22Rv1 (cell line): ENCODE data around the gene PFN4.

ENCODE experiments used
- H3K27ac ChIP-seq: fragments of 450-650 bp; 2 replicates; pipeline ENCODE4 v1.5.1; 2017
- ZFX ChIP-seq: fragments of 450-650 bp; IDR thresholded peaks from 2 replicates; pipeline ENCODE4 v1.6.1; 2017; ENCODE audit warnings: antibody characterized with exemption, borderline replicate concordance
- TF ChIP-seq, protein P1 (sequence below): fragments of 450-650 bp; IDR thresholded peaks from 2 replicates; pipeline ENCODE4 v1.5.1; 2017; ENCODE audit warnings: mild to moderate bottlenecking

Gene PFN4

DNA sequence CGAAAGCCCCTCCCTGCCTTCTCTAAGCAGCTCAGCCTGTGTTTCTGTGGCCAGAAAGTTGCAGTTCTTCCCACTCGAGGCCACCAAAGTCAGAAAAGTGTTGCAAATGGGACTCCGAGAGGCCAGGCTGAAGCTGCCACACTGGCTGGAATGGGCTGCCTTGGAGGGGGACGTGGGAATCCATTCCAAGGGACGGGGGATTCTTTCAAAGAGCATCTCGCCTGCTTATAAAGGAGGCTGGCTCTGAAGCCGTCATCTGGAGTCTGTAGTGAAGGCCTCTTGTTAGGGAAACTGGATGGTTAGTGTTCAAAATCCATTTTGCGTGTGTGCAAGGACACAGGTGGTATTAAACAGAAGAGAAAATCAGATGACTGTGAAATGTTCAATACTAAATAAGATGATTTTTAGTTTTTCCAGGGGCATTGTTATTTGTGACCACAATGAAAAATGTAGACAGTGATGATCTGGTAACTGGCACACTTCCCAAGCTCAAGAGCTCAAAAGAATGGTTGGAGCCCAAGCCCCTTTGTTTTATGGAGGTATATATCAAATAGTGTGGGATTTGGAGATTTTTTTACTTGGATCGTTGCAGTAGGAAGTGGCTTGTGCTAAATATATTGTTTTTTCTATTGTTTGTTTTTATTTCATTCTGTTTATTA, 917 bp upstream of the PFN4 start:
- TF ChIP-seq ZFX: no peak
- TF ChIP-seq, protein P1, sequence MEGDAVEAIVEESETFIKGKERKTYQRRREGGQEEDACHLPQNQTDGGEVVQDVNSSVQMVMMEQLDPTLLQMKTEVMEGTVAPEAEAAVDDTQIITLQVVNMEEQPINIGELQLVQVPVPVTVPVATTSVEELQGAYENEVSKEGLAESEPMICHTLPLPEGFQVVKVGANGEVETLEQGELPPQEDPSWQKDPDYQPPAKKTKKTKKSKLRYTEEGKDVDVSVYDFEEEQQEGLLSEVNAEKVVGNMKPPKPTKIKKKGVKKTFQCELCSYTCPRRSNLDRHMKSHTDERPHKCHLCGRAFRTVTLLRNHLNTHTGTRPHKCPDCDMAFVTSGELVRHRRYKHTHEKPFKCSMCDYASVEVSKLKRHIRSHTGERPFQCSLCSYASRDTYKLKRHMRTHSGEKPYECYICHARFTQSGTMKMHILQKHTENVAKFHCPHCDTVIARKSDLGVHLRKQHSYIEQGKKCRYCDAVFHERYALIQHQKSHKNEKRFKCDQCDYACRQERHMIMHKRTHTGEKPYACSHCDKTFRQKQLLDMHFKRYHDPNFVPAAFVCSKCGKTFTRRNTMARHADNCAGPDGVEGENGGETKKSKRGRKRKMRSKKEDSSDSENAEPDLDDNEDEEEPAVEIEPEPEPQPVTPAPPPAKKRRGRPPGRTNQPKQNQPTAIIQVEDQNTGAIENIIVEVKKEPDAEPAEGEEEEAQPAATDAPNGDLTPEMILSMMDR: no peak
- H3K27ac ChIP-seq: peak overlapping the region; percentile 85

DNA sequence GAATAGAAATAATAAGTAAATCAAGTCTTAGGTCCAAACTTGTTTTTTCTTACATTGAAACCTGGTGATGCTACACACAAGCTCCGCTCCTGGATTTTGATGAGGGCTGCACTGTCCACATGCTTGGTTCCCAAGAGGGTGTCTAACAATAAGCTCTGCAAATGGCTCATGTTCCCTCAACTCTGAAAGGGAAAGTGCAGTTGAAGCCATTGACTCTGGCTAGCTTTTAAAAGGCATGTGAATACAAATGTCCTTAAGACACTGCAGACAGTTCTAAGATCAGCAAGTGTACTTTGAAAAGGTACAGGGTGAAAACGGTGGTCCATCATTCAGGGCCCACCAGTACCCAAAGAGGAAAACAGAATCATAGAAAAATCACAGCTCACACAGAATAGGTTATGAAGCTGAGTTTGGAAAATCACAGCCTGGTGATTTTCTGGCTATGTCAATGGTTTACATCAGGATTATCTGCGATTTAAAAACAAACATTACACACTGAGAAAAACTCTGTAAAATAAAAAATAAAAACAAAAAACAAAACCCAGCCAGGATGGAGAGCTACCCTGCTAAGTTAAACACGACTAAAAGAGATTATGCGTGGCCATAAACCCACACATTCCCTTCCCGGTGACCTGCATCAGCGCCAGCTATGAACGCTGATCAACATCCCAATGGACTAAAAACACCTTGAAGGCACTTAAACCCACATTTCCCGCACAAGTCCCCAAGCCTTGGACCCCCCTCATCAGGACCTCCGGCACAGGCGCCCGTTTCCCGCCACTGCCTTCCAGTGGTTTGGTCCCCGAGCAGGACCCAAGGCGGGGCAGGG, 554 bp downstream of the PFN4 start:
- no peak for TF ChIP-seq ZFX
- TF ChIP-seq, protein P1: no peak

DNA sequence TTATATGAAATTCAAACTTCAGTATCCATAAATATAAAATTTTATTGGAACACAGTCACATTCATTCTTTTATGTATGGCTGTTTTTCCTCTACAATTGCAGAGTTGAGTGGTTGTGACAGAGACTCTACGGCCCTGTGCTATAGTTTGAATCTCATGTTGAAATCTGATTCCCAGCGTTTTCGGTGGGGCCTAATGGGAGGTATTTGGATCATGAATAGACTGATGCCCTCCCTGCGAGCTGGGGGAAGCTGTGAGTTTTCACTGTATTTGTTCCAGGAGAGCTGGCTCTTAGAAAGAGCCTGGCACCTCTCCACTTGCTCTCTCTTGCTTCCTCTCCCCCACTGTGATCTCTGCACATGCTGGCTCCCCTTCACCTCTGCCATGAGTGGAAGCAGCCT, 1.7 kb downstream of the PFN4 start:
- no peak overlapping the region for H3K27ac ChIP-seq
- TF ChIP-seq, protein P1: no peak

More for the DNA sequence above, 554 bp downstream of the PFN4 start:
- peak overlapping the region; percentile 85 for H3K27ac ChIP-seq

DNA sequence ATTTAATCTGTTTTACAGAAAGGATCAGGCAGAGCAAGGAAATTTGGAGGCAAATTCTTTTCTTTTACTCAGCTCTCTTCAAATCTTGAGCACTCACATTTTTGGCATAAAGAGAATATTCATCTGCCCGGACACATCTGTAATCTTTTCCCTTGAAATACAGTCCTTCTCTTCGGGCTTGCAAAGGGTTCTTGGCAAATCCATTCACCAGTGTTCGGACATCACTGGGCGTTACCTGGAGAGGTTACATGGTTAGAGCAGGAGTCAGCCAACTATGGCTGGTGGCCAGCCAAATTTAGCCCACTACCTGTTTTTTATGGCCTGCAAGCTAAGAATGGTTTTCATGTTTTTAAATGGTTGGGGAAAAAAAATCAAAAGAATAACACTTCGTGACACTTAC, 2.1 kb downstream of the PFN4 start:
- no peak for TF ChIP-seq ZFX
- TF ChIP-seq, protein P1: no peak
- no peak overlapping the region for H3K27ac ChIP-seq

DNA sequence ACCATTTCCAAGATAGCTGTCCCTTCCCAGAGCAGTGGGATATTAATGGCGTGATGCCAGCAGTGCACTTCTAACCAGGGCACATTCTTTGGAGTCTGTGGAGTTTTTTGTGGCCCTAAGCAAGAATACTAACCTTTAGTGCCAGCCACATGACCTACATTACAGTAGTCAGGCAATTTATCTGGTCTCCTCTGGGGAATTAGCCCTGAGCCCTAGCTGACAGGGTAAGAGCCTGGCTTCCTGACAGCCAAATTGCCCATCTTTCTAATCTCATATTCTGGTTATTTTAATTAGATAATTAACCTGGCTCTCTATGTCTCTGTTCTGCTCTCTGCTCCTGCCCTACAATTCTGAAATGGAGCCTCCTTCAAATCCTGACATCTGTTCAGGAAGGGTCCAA, 5.2 kb downstream of the PFN4 start:
- no peak overlapping the region for H3K27ac ChIP-seq
- TF ChIP-seq ZFX: no peak
- TF ChIP-seq, protein P1: no peak

DNA sequence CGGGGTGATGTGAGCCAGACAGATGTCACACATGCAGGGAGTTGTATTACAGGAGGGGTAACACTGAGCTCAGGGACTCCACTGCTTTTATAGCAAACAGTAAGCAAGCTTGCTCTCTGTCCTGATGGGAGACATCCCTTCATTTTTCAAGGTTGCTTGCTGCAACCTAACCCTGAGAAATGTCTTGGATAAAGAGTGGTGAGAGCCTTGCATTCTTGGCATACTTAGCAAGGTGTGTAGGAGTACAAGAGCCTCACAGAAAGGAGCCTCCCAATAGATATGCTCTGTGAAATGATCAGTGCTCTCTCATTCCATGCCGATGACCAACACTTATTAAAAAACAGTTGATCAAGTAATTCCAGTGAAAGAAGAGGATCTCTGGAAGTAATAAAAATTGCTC, 8.1 kb downstream of the PFN4 start:
- TF ChIP-seq ZFX: no peak
- TF ChIP-seq, protein P1: no peak
- H3K27ac ChIP-seq: no peak overlapping the region

DNA sequence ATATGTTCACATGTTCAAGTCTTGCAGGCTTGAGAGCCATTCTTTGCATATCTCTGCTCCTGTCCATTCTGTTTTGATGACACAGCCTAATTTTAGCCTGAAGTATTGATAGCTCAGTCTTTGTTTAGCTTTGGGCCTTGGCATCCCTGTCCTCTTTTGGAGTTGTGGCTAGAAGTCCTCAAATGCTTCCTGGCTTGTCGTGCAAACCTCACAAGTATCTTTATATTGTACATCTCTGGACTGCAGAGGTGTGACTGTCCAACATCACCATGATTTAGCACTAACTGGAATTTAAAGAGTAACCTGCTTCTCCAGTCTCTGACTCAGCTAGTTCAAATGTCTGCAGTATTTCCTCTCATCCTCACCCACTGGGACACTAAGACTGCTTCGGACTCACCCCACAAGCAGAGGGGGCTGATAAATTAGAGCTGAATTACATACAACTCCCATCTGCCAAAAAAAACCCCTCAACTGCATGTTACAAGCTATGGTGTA, 11.7 kb downstream of the PFN4 start:
- H3K27ac ChIP-seq: no peak overlapping the region
- TF ChIP-seq ZFX: no peak
- TF ChIP-seq, protein P1: no peak
